Activated CD4-positive, CD25-positive, alpha-beta regulatory T cell (primary cell): ENCODE results near the gene REELD1.

Source experiments
- DNase-seq, 4 experiments: peaks; one replicate each; lab custom pipeline; 2025; lab: John Stamatoyannopoulos, UW

The REELD1 gene

DNA sequence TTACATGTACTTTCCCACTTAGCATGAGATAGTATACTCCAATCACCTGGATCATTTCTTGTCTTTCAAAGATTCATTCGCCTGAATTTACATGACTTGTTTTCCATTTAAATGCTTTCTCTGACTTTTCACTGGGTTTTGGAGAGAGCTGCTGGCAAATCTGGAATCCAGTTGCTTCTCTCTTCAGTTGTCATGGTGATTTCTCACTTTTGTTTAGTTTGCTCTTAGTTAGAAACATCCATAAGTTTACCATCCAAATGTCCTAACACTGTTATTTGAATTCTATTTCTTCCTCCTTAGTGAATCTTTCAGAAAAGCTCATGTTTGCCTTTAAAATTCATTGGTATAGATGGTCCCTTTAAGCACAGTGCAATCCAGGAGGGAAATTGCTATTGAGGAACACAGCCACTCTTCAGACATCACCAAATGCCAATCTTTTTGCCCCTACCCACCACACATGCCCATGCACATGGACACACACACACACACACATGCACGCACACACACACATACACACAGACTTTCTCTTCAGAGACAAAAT, 51.7 kb downstream of the REELD1 start:
- DNase-seq: no peak

GRCh38 chr4:146267826-146268225, 53.5 kb downstream of the REELD1 start:
- DNase-seq: no peak

GRCh38 chr4:146269228-146269653, 54.9 kb downstream of the REELD1 start:
- no peak for DNase-seq

GRCh38 chr4:146271466-146271865, 57.1 kb downstream of the REELD1 start:
- no peak for DNase-seq

GRCh38 chr4:146273204-146273901, 59.0 kb downstream of the REELD1 start:
- DNase-seq: no peak

GRCh38 chr4:146274774-146275173, 60.4 kb downstream of the REELD1 start:
- DNase-seq: no peak

DNA sequence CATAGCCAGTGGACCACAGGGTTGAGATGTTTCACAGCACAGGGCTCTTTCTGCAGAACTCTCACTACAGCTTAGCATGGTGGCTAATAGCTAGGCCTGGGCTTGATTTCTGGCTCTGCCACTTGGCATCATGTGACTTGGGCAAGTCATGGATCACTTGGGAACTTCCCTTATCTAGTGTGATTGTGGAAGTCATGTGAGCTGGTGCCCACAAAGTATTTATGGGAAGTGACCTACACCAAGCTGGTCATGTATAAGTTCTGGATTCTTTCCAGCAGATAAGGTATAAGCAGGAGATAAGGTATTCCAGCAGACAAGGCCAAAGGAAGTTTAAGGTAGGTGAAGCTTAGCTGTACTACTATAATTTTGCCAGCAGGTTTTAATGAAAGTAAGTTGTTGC, 61.0 kb downstream of the REELD1 start:
- DNase-seq: no peak

DNA sequence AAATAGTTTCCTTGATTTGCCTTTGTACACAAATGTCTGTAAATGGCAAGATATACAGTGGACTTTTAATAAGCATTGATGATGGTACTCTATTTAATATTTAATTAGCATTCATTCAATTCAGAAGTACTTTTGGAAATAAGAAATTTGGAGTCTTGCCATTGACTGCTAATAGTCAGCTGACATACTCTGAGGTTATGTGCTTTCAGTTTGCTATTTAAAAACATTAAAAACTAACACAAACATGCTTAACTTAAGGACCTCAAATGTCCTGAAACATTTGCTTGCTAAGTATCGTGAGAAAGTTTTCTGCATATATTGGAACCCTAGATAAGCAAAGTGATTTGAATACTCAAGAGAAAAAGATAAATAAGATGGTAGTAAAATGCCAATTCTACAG, 64.6 kb downstream of the REELD1 start:
- no peak for DNase-seq
